PC-9 (cell line): ENCODE results near the gene LRRC7.

Experiments
- CTCF ChIP-seq: fragments of 200-600 bp; sonication (generic); conservative IDR thresholded peaks from 2 replicates; pipeline ENCODE4 v1.6.1; 2017; ENCODE audit warnings: mixed run types, antibody characterized with exemption, mild to moderate bottlenecking, moderate library complexity
- EZH2 ChIP-seq: fragments of 200-600 bp; sonication (generic); IDR thresholded peaks from 2 replicates; pipeline ENCODE4 v1.8.0; 2017; ENCODE audit warnings: antibody characterized with exemption, low read depth

GRCh38 chr1:70063861-70064260 lies 496.1 kb downstream of the LRRC7 start:
- no peak for TF ChIP-seq EZH2
- no peak for TF ChIP-seq CTCF
